Muscle layer of duodenum (tissue), 2 donors: ENCODE data around the gene RASL11A.
A peak's percentile ranks its signal among the peaks of the same experiment; 100 is the strongest.
"Not testable (repeated sequence)": the region's sequence is repeated elsewhere in the genome, so short reads cannot be mapped to it uniquely, and the experiment has no call there.

Source experiments
- H3K27ac ChIP-seq: one replicate; pipeline ENCODE4 v1.7.0; 2013; ENCODE audit warnings: mild to moderate bottlenecking, low read length
- H3K27me3 ChIP-seq: one replicate; pipeline ENCODE4 v1.7.0; 2013; ENCODE audit warnings: low read depth, mild to moderate bottlenecking, control low read depth, low read length
- H3K36me3 ChIP-seq, 2 donors: one replicate each; pipeline ENCODE4 v1.7.0; 2013; ENCODE audit warnings: low read length in 2 of 2, control low read depth in 1 of 2, mild to moderate bottlenecking in 1 of 2; ENCODE audit not compliant: insufficient read depth in 2 of 2, control insufficient read depth in 1 of 2
- H3K4me1 ChIP-seq, 2 donors: one replicate each; pipeline ENCODE4 v1.7.0; 2013; ENCODE audit warnings: low read length in 2 of 2, mild to moderate bottlenecking in 2 of 2, control low read depth in 1 of 2, moderate library complexity in 1 of 2; ENCODE audit not compliant: insufficient read depth in 2 of 2, control insufficient read depth in 1 of 2
- H3K4me3 ChIP-seq, 2 donors: one replicate each; pipeline ENCODE4 v1.7.0; 2013; ENCODE audit warnings: low read length in 2 of 2, low read depth in 1 of 2, mild to moderate bottlenecking in 1 of 2
- H3K9me3 ChIP-seq, 2 donors: one replicate each; pipeline ENCODE4 v1.7.0; 2013; ENCODE audit warnings: low read length in 2 of 2, control low read depth in 1 of 2, mild to moderate bottlenecking in 1 of 2; ENCODE audit not compliant: control insufficient read depth in 1 of 2
- donor health status: healthy.

The RASL11A gene

GRCh38 chr13:27270594-27271520, at the start of gene RASL11A:
TSS of gene RASL11A (plus strand) at chr13:27270830. CDS start at chr13:27270945, 115 bp downstream.
- no peaks in the 10 kb centered on the region for H3K27me3 ChIP-seq
- H3K36me3 ChIP-seq, result no peaks in the 10 kb centered on the region
- peak within 1 kb of the TSS; percentile 49 for H3K27ac ChIP-seq
- H3K4me1 ChIP-seq, result peaks cover 14 to 29% of the 10 kb centered on the region in 2 donors
- no peaks in the 10 kb centered on the region for H3K9me3 ChIP-seq
- peak within 1 kb of the TSS; percentile 72 to 88 for H3K4me3 ChIP-seq

- H3K4me1 ChIP-seq, H3K4me3 ChIP-seq, H3K9me3 ChIP-seq, H3K27me3 ChIP-seq, H3K27ac ChIP-seq, H3K36me3 ChIP-seq: not testable (repeated sequence)
Observed at GRCh38 chr13:27222100-27222499, 48.5 kb upstream of the RASL11A start.

- Histone ChIP-seq H3K9me3 (no peaks in the 10 kb centered on the region), H3K27me3 (no peaks in the 10 kb centered on the region), H3K27ac (no peak overlapping the region), H3K4me3 (no peak overlapping the region), H3K4me1 (peaks cover 0 to 5% of the 10 kb centered on the region in 2 donors), H3K36me3 (no peaks in the 10 kb centered on the region)
Observed at GRCh38 chr13:27226991-27227390, 43.6 kb upstream of the RASL11A start.

GRCh38 chr13:27228131-27228530, 42.5 kb upstream of the RASL11A start:
- H3K9me3 ChIP-seq, result peaks cover 0 to 2% of the 10 kb centered on the region in 2 donors
- no peaks in the 10 kb centered on the region for H3K36me3 ChIP-seq
- no peak overlapping the region for H3K4me3 ChIP-seq
- H3K27ac ChIP-seq, result no peak overlapping the region
- no peaks in the 10 kb centered on the region for H3K27me3 ChIP-seq
- peaks cover 0 to 5% of the 10 kb centered on the region in 2 donors for H3K4me1 ChIP-seq

GRCh38 chr13:27229642-27230041, 41.0 kb upstream of the RASL11A start:
- Histone ChIP-seq H3K4me1 (peaks cover 0 to 5% of the 10 kb centered on the region in 2 donors), H3K36me3 (no peaks in the 10 kb centered on the region), H3K27ac (no peak overlapping the region), H3K4me3 (no peak overlapping the region), H3K9me3 (peaks cover 0 to 2% of the 10 kb centered on the region in 2 donors), H3K27me3 (no peaks in the 10 kb centered on the region)

GRCh38 chr13:27233964-27234363, 36.7 kb upstream of the RASL11A start:
- Histone ChIP-seq H3K27me3 (no peaks in the 10 kb centered on the region), H3K4me1 (no peaks in the 10 kb centered on the region), H3K4me3 (no peak overlapping the region), H3K36me3 (no peaks in the 10 kb centered on the region), H3K27ac (no peak overlapping the region), H3K9me3 (peaks cover 0 to 2% of the 10 kb centered on the region in 2 donors)

- H3K27me3 ChIP-seq, result no peaks in the 10 kb centered on the region
- peaks cover 0 to 2% of the 10 kb centered on the region in 2 donors for H3K9me3 ChIP-seq
- H3K4me1 ChIP-seq, result no peaks in the 10 kb centered on the region
- no peak overlapping the region for H3K4me3 ChIP-seq
- no peaks in the 10 kb centered on the region for H3K36me3 ChIP-seq
- H3K27ac ChIP-seq, result no peak overlapping the region
Observed at GRCh38 chr13:27236478-27236877, 34.2 kb upstream of the RASL11A start.

- Histone ChIP-seq H3K27me3 (no peaks in the 10 kb centered on the region), H3K4me1 (no peaks in the 10 kb centered on the region), H3K9me3 (no peaks in the 10 kb centered on the region), H3K4me3 (no peak overlapping the region), H3K27ac (no peak overlapping the region), H3K36me3 (no peaks in the 10 kb centered on the region)
Observed at GRCh38 chr13:27242702-27243101, 27.9 kb upstream of the RASL11A start.

- H3K27ac ChIP-seq, result no peak overlapping the region
- no peaks in the 10 kb centered on the region for H3K9me3 ChIP-seq
- no peaks in the 10 kb centered on the region for H3K36me3 ChIP-seq
- H3K4me3 ChIP-seq, result no peak overlapping the region
- H3K27me3 ChIP-seq, result no peaks in the 10 kb centered on the region
- peaks cover 0 to 6% of the 10 kb centered on the region in 2 donors for H3K4me1 ChIP-seq
Observed at GRCh38 chr13:27245610-27246009, 25.0 kb upstream of the RASL11A start.

GRCh38 chr13:27250833-27251165, 19.8 kb upstream of the RASL11A start:
- Histone ChIP-seq H3K27ac (peak overlapping the region; percentile 98), H3K9me3 (no peaks in the 10 kb centered on the region), H3K4me3 (peak overlapping the region; percentile 70 to 99), H3K4me1 (peaks cover 14 to 32% of the 10 kb centered on the region in 2 donors), H3K27me3 (no peaks in the 10 kb centered on the region), H3K36me3 (peaks cover 15 to 19% of the 10 kb centered on the region in 2 donors)

- Histone ChIP-seq H3K4me1 (peaks cover 14 to 32% of the 10 kb centered on the region in 2 donors), H3K36me3 (peaks cover 22 to 23% of the 10 kb centered on the region in 2 donors), H3K27me3 (no peaks in the 10 kb centered on the region), H3K4me3 (peak within 1 kb of the TSS; percentile 70 to 99), H3K9me3 (no peaks in the 10 kb centered on the region), H3K27ac (peak within 1 kb of the TSS; percentile 98)
Observed at GRCh38 chr13:27251166-27252091, 19.2 kb upstream of the RASL11A start, which contains the start of gene RPL21. TSS of gene RPL21 (plus strand) at chr13:27251558. CDS start at chr13:27253777, 2,219 bp downstream.
